NCI-H2107 (cell line): Measurements from ENCODE around the gene PRDM4.

Source experiments
- DNase-seq: peaks from one replicate; lab custom pipeline; 2025; lab: John Stamatoyannopoulos, UW

PRDM4 gene

GRCh38 chr12:107760809-107761501, at the start of gene PRDM4:
TSS of gene PRDM4 (minus strand) at chr12:107761137. CDS start at chr12:107760515, 622 bp downstream.
- DNase-seq: peak; percentile 96

- DNase-seq: no peak
Measured at GRCh38 chr12:107807471-107808150, 46.7 kb upstream of the PRDM4 start.

- no peak for DNase-seq
Measured at GRCh38 chr12:107805488-107806180, 44.7 kb upstream of the PRDM4 start.

- DNase-seq: no peak
Measured at GRCh38 chr12:107803092-107803491, 42.2 kb upstream of the PRDM4 start.

- DNase-seq: no peak
Measured at GRCh38 chr12:107801150-107801549, 40.2 kb upstream of the PRDM4 start.

GRCh38 chr12:107798580-107798979, 37.6 kb upstream of the PRDM4 start:
- no peak for DNase-seq

GRCh38 chr12:107794451-107794850, 33.5 kb upstream of the PRDM4 start:
- no peak for DNase-seq

GRCh38 chr12:107791465-107792089, 30.6 kb upstream of the PRDM4 start:
- DNase-seq: no peak

- no peak for DNase-seq
Measured at GRCh38 chr12:107788690-107789458, 27.9 kb upstream of the PRDM4 start.

- DNase-seq: no peak
Measured at GRCh38 chr12:107788281-107788680, 27.3 kb upstream of the PRDM4 start.

- no peak for DNase-seq
Measured at GRCh38 chr12:107783406-107784376, 22.8 kb upstream of the PRDM4 start.

- DNase-seq: no peak
Measured at GRCh38 chr12:107782067-107782466, 21.1 kb upstream of the PRDM4 start.

GRCh38 chr12:107780298-107780697, 19.4 kb upstream of the PRDM4 start:
- no peak for DNase-seq

GRCh38 chr12:107779077-107779831, 18.3 kb upstream of the PRDM4 start:
- DNase-seq: no peak

- DNase-seq: no peak
Measured at GRCh38 chr12:107778383-107779025, 17.6 kb upstream of the PRDM4 start.

GRCh38 chr12:107776171-107776570, 15.2 kb upstream of the PRDM4 start:
- no peak for DNase-seq

- DNase-seq: no peak
Measured at GRCh38 chr12:107775093-107775721, 14.3 kb upstream of the PRDM4 start.

GRCh38 chr12:107774349-107775029, 13.6 kb upstream of the PRDM4 start, which contains the start of gene ASCL4:
TSS of gene ASCL4 (plus strand) at chr12:107774704. CDS start at chr12:107775219, 515 bp downstream.
- no peak for DNase-seq
